ENCODE measurements around the gene IFT74.

IFT74 gene

DNA sequence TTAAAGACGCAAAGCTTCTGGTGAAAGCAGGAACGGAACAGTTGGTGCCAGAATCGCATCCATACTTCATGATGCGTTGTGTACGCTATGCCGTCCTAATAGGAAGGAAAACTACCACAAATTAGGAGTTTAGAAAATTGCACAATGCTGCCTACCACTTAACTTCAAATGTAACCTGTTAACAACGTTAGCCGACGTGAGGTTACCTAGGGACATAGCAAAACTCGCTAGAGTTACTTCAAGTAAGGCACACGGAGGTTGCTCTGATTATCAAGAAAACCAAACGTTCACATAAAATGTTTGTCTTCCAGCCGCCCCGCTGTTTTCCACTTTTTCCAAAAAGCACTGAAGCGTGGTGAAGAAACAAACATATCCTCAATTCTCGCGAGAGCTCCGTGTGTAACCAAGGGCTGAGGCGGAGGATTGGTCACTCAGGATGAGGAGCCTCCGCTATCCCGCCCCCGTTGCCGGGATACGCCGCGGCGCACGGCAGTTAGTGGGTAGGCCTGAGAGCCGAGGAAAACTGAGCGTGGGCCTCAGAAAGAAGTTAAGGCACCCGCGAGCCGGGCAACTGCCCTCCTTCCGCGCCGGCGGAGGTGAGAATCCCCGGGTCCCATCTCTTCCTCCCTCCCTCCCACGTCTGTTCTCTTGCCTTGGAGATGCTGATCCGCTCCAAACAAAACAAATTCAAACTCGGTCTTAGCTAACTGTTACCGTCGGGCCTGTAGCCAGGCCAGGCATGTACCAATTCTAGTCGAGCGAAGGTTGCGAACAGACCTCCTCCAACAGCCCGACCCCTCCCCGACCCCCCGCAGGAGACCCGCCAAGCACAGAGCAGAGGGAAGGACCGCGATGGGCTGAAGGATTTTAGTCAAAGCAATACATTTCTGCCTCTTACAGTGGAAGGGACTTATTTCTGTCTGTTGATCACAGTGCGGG lies at the start of gene IFT74:
Gene IFT74, plus strand, starts transcription at position 492 of the 939 bp plus-strand sequence. CDS start 5,556 bp downstream, outside the sequence.
- peak; percentile 100 for DNase-seq

DNA sequence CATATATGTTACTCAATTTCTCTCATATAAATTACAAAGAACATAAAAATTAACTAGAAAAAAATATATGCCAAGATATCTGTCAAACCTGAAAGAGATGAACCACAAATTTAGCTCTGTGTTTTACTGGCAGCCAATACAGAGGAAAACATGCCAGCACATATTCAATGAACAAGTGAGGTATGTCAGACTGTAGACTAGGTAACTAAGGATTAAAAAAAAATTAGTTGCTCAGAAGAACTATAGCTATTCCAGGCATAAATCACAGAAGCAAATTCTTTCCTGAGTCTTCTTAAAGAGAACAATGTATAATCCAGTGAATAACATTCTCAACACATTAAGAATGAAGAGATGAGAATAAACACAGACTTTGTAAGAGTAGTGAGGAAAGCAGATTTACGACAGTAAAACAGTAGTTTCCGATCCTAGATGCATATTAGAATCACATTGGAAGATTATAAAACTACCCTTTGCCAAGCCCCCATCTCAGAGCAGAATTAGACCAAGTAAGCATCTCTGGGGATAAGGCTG lies 43.0 kb upstream of the IFT74 start:
- DNase-seq: no peak

- DNase-seq: no peak
These were observed 36.5 kb upstream of the IFT74 start for GRCh38 chr9:26919698-26920097.

GRCh38 chr9:26925609-26926008 lies 30.6 kb upstream of the IFT74 start:
- DNase-seq: no peak

DNA sequence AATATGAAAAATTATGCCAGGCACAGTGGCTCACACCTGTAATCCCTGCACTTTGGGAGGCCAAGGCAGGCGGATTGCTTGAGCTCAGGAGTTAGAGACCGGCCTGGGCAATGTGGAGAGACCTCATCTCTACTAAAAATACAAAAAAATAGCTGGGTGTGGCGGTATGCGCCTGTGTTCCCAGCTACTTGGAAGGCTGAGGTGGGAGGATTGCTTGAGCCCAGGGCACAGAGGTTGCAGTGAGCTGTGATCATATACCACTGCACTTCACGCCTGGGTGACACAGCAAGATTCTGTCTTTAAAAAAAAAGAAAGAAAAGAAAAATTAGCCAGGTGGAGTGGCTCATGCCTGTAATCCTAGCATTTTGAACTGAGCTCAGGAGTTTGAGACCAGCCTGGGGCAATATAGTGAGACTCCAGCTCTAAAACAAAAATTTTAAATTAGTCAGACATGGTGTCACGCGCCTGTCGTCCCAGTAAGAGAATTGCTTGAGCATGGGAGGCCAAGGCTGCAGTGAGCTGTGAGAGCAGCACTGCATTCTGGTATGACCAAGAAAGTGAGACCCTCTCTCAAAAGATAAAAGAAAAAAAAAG lies 27.2 kb upstream of the IFT74 start:
- no peak for DNase-seq

DNA sequence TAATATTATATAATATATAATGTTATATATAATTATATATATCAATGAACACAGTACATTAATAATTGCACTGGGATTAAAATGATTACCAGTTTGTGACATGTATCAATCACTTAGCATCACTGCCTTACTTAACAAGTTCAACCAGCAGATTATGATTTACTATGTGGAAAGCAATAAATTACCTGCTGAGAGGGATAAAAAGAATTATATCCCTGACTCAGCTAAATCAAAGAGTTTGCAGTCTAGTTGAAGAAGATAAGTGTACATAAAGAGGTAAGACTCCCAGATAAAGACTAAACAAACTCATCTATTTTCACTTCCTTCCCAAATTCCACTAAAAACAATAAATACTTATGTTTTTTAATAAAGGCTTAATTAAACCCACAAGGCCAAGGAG lies 20.4 kb upstream of the IFT74 start:
- DNase-seq: no peak

DNA sequence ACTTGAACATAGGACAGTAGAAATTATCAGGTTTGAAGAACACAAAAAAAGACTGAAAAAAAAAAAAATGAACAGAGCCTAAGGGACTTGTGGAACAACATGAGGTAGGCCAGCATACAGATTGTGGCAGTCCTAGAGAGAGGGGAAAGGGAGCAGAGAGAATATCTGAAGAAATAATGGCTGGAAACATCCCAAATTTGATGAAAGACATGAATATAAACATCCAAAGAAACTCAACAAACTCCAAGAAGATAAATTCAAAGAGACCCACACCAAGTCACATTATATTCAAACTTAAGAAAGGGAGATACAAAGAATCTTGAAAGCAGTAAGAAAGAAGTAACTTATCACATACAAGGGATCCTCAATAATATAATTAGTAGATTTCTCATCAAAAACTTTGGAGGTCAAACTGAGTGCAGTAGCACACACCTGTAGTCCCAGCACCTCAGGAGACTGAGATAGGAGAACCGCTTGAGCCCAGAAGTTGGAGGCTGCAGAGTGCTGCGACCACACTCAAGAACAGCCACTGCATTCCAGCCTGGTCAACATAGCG lies 18.3 kb upstream of the IFT74 start:
- no peak for DNase-seq

DNA sequence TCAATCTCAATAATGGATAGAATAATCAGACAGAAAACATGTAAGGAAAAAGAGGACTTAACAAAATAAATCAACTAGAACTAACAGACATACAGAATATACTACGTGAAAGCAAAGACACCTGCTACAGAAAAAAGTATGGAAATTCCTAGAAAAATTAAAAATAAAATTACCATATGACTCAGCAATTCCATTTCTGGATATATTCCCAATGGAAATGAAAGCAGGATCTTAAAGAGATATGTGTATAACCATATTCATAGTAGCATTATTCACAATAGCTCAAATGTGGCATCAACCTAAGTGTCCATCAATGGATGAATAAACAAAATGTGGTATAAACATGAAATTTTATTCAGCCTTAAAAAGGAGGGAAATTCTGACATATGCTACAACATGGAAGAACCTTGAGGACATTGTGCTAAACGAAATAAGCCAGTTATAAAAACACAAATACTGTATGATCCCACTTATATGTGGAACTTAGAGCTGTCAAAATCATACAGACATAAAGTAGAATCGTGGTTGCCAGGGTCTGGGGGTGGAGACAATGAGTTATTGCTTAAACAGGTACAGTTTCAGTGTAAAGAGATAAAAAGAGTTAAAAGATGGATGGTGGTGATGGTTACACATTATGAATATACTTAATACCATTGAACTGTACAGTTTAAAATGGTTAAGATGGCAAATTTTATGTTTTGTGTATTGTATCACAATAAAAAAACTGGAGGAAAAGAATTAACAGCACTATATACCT lies 16.1 kb upstream of the IFT74 start:
- no peak for DNase-seq

DNA sequence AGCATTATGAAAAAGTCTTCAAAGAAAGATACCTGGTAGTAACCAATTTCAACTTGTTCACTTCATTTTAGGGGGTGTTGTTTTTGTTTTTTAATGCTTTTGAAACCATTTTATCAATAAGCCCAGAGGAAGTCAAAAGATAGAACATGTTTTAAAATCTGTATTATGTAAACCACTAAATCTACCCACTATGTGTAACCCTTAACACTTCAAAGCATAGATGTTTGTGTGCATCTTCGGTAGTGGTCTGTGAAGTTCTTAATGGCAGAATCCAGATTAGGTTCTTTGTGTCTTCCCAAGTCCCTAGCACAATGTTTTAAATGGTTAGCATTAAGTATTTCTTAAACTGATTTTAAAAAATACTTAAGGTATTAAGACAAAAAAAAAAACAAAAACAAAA lies 15.4 kb upstream of the IFT74 start:
- DNase-seq: no peak

DNA sequence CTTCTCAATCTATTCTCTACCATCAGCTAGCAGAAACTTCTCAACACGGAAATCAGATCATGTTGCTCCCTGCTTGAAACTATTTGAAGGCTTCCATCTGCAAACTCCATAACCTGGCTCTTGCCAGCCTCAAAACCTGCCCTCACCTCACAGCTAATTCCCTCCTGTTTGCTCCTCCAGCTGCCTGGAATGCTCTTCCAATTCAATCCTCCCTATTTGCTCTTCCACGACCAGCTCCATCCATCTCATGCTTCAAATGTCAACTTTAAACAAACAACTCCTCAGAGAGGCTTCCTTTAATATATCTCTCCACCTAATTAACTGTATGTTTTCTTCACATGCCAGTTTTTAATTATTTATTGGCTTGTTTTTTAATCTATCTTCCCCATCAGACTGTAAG lies 10.6 kb upstream of the IFT74 start:
- peak; percentile 39 for DNase-seq

DNA sequence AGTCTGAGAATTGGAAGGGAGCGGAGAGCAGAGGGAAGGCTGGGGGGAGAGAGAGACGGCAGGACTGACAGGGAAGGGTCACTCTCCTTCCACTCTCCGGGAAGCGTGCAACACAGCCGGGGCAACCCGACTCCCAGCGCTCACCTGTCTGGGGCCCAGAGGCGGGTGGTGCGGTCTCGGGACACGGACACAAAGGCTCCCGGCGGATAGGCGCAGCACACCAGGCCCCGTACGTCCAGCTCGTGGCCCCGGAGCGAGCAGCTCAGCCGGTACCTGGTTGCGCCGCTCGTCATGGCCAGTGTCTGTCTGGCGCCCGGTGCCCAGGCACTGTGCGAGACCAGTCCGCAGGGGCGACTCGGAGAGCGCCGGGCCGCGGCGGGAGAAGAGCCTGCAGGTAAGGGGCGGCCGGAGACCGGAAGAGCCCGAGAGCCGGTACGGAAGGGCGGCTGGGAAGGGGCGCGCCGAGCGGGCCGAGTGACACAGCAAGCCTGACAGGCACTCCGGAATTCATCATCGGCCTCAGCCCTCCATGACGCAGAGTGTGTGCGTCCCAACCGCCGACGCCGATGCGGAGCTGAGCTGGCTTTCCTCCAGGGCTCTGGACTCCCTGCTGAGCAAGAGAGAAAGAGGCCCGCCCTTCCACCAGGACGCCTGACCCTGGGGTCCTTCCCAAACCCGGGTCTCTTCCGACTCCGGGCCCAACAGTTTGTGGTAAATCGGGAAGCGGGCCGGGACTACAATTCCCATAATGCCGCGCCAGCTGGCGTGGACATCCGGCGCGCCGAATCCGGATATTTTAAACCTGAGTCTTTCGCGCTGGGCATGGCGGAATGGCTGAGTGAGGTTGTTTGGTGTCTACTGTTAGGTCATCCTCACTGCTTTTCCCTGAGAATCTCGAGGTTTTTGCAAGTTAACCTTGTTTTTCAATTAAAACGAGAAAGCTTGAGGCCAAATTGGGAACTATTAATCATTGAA lies 9.2 kb upstream of the IFT74 start, which contains the start of gene PLAA:
Gene PLAA, minus strand, starts transcription at position 490 of the 975 bp plus-strand sequence. Its CDS starts 197 bp downstream, at position 293.
- peak; percentile 98 for DNase-seq

- DNase-seq: peak; percentile 69
These were observed 8.5 kb upstream of the IFT74 start for GRCh38 chr9:26947736-26948135.

DNA sequence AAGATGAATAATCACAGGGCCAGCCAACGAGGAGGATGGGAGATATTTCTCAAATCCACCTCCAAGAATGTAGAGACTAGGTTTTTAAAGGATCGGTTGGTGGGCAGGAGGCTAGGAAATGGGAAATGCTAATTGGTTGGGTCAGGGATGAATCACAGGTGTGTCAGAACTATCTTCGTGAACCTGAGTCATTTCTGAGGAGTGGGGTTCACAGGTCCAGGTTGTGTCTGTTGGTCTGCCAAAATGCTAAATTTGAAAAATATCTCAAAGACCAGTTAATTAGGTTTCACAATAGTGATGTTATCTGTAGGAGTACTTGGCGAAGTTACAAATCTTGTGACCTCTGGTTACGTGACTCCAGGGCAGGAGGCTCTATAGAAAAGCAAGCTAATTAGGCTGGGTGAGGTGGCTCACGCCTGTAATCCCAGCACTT lies 6.6 kb upstream of the IFT74 start:
- no peak for DNase-seq

DNA sequence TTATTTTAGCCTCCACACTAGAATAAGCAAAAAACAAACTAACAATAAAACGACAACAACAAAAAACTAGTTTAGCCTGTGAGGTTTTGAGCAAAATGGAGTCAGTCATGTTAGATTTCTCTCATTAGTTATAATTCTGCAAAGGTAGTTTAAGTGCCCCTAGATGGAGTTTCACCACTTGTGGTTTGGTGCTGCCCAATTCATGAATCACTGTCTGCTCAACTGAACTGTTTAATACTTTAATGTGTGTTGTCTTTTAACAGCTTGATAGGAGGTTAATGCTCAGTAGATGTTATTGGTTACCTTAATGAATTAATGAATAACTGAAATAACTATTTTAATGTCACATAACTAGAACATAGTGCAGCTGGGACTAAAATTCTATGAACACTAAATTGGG lies 5.7 kb upstream of the IFT74 start:
- no peak for DNase-seq

- no peak for DNase-seq
These were observed 4.4 kb upstream of the IFT74 start for GRCh38 chr9:26951794-26952193.

DNA sequence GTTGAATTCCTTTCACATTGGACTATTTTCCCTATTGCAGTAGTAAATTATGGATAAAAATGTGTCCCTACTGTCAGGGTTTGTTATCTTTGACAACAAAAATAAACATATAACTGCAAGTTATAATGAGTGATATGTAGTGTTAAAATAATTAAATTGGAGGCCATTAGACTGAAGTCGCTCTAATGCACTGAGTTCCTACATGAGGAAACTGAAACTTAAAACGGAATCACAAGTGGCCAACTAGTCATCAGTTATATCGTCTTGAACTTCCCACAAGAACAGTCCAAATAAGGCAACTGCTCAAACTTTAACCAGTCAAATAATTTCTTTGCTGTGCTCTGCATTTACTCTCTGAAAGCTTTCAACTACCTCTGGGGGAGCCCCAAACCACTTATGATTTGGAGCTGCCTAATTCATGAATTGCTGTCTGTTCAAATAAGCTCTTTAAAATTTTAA lies 2.1 kb upstream of the IFT74 start:
- no peak for DNase-seq

DNA sequence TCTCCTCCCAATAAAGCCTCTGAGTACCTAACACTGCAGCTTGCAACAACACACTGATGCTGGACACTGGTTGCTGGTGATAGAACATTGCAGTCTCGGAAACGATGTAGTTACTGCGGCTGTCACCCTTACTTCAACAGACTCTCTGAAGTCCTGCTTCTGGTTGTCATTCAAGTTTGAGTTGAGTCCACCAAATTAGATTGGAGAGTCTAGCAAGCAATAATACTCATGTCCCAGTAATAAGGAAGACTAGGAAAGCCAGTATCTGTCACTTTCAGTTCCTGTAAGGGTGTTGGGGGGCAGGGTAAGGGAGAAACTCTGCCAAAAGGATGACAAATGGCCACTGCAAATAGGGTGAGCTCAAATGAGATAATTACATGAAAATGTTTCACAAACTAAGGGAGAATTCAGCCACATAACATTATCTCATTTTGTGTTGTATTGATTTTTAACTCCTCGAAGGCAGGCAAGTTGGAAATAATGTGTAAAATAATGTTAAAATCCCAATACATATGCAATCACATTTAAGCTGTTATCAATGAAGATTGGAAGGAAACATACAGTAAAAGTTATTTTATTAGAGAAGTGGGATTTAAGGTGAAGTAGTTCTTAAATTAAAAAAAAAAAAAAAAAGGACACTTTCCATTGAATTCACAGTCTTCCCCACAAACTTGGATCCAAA lies 849 bp upstream of the IFT74 start:
- peak; percentile 67 for DNase-seq

DNA sequence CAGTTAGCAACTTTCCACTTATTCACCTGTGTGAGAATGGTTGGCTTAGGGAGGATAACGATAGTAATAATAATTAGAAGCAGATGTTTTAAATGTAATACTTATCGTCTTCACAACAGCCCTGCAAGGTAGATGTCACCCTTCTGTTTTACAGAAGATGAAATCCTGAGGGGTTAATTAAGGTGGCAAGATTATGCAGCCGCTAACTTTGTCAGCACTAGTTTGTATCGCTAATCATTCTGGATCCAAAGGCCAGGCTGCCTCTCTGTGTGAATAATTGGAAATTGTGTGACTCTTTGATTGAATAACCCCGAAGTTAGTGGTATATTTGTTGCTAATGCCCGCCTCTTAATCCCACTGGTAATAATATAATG lies 635 bp downstream of the IFT74 start:
- peak; percentile 59 for DNase-seq

GRCh38 chr9:26971721-26972120 lies 15.5 kb downstream of the IFT74 start:
- no peak for DNase-seq

- no peak for DNase-seq
These were observed 17.8 kb downstream of the IFT74 start for GRCh38 chr9:26973989-26974388.

DNA sequence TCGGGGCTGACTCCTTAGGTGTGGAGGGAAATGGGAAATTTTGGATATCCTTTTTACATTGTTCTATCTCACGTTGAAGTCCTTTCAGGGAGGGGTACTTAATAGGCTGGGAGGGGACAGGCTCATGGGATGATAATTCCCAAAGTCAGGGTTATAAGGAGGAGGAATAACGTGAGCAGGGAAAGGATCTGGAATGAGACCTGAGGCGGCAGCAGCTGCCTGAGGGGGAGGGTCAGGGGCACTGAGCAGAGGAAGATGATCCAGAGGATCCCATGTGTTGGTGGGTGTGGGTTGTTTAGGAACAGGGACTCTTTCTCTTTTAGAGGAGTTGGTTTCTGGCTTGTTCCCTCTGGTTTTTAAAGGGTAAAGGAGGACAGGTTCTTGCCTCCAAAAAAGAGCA lies 18.7 kb downstream of the IFT74 start:
- DNase-seq: no peak

All from NCI-H69 (cell line).